ENCODE data around the gene SUMF1.

The SUMF1 gene

GRCh38 chr3:4497843-4498324 lies 30.8 kb upstream of the SUMF1 start:
- no peak for DNase-seq (ENCODE audit: low spot score)

GRCh38 chr3:4497005-4497692 lies 30.1 kb upstream of the SUMF1 start:
- DNase-seq (ENCODE audit: low spot score), result no peak

GRCh38 chr3:4496087-4496452 lies 29.0 kb upstream of the SUMF1 start:
- no peak for DNase-seq (ENCODE audit: low spot score)

GRCh38 chr3:4495294-4496086 lies 28.4 kb upstream of the SUMF1 start:
- DNase-seq (ENCODE audit: low spot score), result no peak

GRCh38 chr3:4494895-4495264 lies 27.8 kb upstream of the SUMF1 start:
- no peak for DNase-seq (ENCODE audit: low spot score)

- DNase-seq (ENCODE audit: low spot score), result peak; percentile 19
These were observed 27.1 kb upstream of the SUMF1 start for GRCh38 chr3:4493941-4494894.

- DNase-seq (ENCODE audit: low spot score), result peak; percentile 94
These were observed 26.2 kb upstream of the SUMF1 start, which contains the start of gene ITPR1 for GRCh38 chr3:4493014-4493940. Gene ITPR1 (plus strand): TSS chr3:4493348. CDS start chr3:4516492, 23,144 bp downstream.

GRCh38 chr3:4492208-4493013 lies 25.3 kb upstream of the SUMF1 start:
- DNase-seq (ENCODE audit: low spot score), result peak; percentile 48

GRCh38 chr3:4491855-4492207 lies 24.8 kb upstream of the SUMF1 start:
- DNase-seq (ENCODE audit: low spot score), result no peak

GRCh38 chr3:4478261-4478660 lies 11.2 kb upstream of the SUMF1 start:
- DNase-seq (ENCODE audit: low spot score), result no peak

- DNase-seq (ENCODE audit: low spot score), result no peak
These were observed 9.4 kb upstream of the SUMF1 start for GRCh38 chr3:4476496-4476895.

GRCh38 chr3:4475804-4476203 lies 8.7 kb upstream of the SUMF1 start:
- no peak for DNase-seq (ENCODE audit: low spot score)

- DNase-seq (ENCODE audit: low spot score), result no peak
These were observed 7.8 kb upstream of the SUMF1 start for GRCh38 chr3:4474683-4475490.

GRCh38 chr3:4472766-4473165 lies 5.7 kb upstream of the SUMF1 start:
- DNase-seq (ENCODE audit: low spot score), result no peak

- DNase-seq (ENCODE audit: low spot score), result no peak
These were observed 5.2 kb upstream of the SUMF1 start for GRCh38 chr3:4472312-4472711.

- DNase-seq (ENCODE audit: low spot score), result no peak
These were observed 4.8 kb upstream of the SUMF1 start for GRCh38 chr3:4471907-4472306.

- no peak for DNase-seq (ENCODE audit: low spot score)
These were observed 426 bp upstream of the SUMF1 start for GRCh38 chr3:4467522-4467867.

GRCh38 chr3:4464576-4464975 lies 2.5 kb downstream of the SUMF1 start:
- DNase-seq (ENCODE audit: low spot score), result no peak

- no peak for DNase-seq (ENCODE audit: low spot score)
These were observed 4.6 kb downstream of the SUMF1 start for GRCh38 chr3:4462369-4463040.
